ENCODE data around the gene NF2. TPM values are rescaled to one million over a fixed set of nuclear protein-coding genes. Genes with fewer than 3 reads are reported as not detected.

NF2 gene
- polyA plus RNA-seq, 2 donors: 7.5 to 8.3 TPM

GRCh38 chr22:29628996-29629902, 25.8 kb downstream of the NF2 start:
- Histone ChIP-seq H3K4me3 (ENCODE audit: low read depth in 1 of 2, low read length in 2 of 2) (no peak overlapping the region), H3K4me1 (ENCODE audit: control insufficient read depth in 2 of 2, insufficient read depth in 2 of 2, low read length in 1 of 2) (no peaks in the 10 kb centered on the region), H3K9me3 (ENCODE audit: control insufficient read depth in 2 of 2, insufficient read depth in 1 of 2, low read depth in 1 of 2, low read length in 1 of 2) (no peaks in the 10 kb centered on the region), H3K27me3 (ENCODE audit: control insufficient read depth in 1 of 2, insufficient read depth in 2 of 2, low read length in 2 of 2) (no peaks in the 10 kb centered on the region), H3K36me3 (ENCODE audit: control insufficient read depth in 2 of 2, insufficient read depth in 2 of 2, low read length in 1 of 2) (no peaks in the 10 kb centered on the region), H3K27ac (ENCODE audit: low read depth in 2 of 2, low read length in 1 of 2) (no peak overlapping the region)
- 77 to 89% methylated on average over 10 of the region's 10 CpGs for whole genome bisulfite sequencing, 2 donors

DNA sequence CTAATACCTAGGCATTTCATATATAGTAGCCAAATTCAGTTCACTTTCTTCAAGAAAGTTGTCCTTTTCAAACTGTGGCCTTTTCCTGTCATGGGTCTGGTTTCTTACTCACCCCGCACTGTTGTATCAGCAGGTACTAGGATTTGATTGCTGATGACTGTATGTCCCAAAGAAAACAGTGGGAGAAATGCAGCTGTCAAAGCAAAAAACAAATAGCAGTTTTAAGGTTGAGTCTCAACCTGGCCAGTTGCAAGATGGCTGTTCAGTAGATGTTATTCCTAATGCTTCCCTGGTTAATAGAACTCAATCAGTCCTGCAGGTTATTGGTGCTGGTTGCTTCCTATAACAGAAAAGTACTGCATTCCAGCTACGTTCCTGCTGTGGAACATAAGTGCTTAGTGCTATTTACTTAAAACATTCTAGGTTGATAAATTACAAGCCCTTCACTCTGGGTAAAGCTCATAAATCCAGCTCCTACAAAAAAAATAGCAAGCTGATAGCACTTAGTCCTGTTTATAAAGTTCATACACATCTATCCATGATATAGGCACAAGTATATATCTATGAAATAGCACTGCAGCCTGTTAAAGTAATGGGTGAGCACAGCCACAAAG, 26.6 kb downstream of the NF2 start:
- Histone ChIP-seq H3K27me3 (ENCODE audit: control insufficient read depth in 1 of 2, insufficient read depth in 2 of 2, low read length in 2 of 2) (no peaks in the 10 kb centered on the region), H3K4me1 (ENCODE audit: control insufficient read depth in 2 of 2, insufficient read depth in 2 of 2, low read length in 1 of 2) (no peaks in the 10 kb centered on the region), H3K36me3 (ENCODE audit: control insufficient read depth in 2 of 2, insufficient read depth in 2 of 2, low read length in 1 of 2) (no peaks in the 10 kb centered on the region), H3K4me3 (ENCODE audit: low read depth in 1 of 2, low read length in 2 of 2) (no peak overlapping the region), H3K9me3 (ENCODE audit: control insufficient read depth in 2 of 2, insufficient read depth in 1 of 2, low read depth in 1 of 2, low read length in 1 of 2) (no peaks in the 10 kb centered on the region), H3K27ac (ENCODE audit: low read depth in 2 of 2, low read length in 1 of 2) (no peak overlapping the region)
- WGBS, 2 donors: 78 to 91% methylated on average over 2 of the region's 2 CpGs

- H3K36me3 ChIP-seq (ENCODE audit: control insufficient read depth in 2 of 2, insufficient read depth in 2 of 2, low read length in 1 of 2): no peaks in the 10 kb centered on the region
- no peaks in the 10 kb centered on the region for H3K4me1 ChIP-seq (ENCODE audit: control insufficient read depth in 2 of 2, insufficient read depth in 2 of 2, low read length in 1 of 2)
- 92 to 93% methylated on average over 6 of the region's 6 CpGs for WGBS, 2 donors
- H3K27ac ChIP-seq (ENCODE audit: low read depth in 2 of 2, low read length in 1 of 2): no peak overlapping the region
- H3K27me3 ChIP-seq (ENCODE audit: control insufficient read depth in 1 of 2, insufficient read depth in 2 of 2, low read length in 2 of 2): no peaks in the 10 kb centered on the region
- no peaks in the 10 kb centered on the region for H3K9me3 ChIP-seq (ENCODE audit: control insufficient read depth in 2 of 2, insufficient read depth in 1 of 2, low read depth in 1 of 2, low read length in 1 of 2)
- H3K4me3 ChIP-seq (ENCODE audit: low read depth in 1 of 2, low read length in 2 of 2): no peak overlapping the region
Measured at GRCh38 chr22:29630987-29631386, 27.6 kb downstream of the NF2 start.

DNA sequence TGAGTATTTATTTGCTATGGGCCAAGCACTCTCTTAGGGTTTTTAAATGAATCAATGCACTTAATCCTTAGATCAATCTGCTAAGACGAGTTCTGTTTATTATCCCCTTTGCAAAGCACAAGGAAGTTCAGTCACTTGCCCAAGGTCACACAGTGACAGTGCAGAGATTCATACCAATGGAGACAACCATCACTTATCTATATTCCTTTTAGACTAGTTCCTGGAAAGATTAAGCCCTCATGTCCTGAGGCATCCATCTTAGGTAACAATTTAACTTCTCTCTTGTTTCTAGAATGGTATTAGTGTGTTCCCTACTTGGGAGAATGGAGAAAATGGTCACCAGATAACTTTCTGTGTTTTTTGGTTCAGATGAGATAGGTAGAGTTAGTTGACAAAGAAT, 28.3 kb downstream of the NF2 start:
- Histone ChIP-seq H3K4me3 (ENCODE audit: low read depth in 1 of 2, low read length in 2 of 2) (no peak overlapping the region), H3K4me1 (ENCODE audit: control insufficient read depth in 2 of 2, insufficient read depth in 2 of 2, low read length in 1 of 2) (no peaks in the 10 kb centered on the region), H3K27ac (ENCODE audit: low read depth in 2 of 2, low read length in 1 of 2) (no peak overlapping the region), H3K9me3 (ENCODE audit: control insufficient read depth in 2 of 2, insufficient read depth in 1 of 2, low read depth in 1 of 2, low read length in 1 of 2) (no peaks in the 10 kb centered on the region), H3K27me3 (ENCODE audit: control insufficient read depth in 1 of 2, insufficient read depth in 2 of 2, low read length in 2 of 2) (no peaks in the 10 kb centered on the region), H3K36me3 (ENCODE audit: control insufficient read depth in 2 of 2, insufficient read depth in 2 of 2, low read length in 1 of 2) (no peaks in the 10 kb centered on the region)
- 33 to 52% methylated on average over 1 of the region's 1 CpG for WGBS, 2 donors

- Histone ChIP-seq H3K4me3 (ENCODE audit: low read depth in 1 of 2, low read length in 2 of 2) (no peak overlapping the region), H3K9me3 (ENCODE audit: control insufficient read depth in 2 of 2, insufficient read depth in 1 of 2, low read depth in 1 of 2, low read length in 1 of 2) (no peaks in the 10 kb centered on the region), H3K27ac (ENCODE audit: low read depth in 2 of 2, low read length in 1 of 2) (no peak overlapping the region), H3K27me3 (ENCODE audit: control insufficient read depth in 1 of 2, insufficient read depth in 2 of 2, low read length in 2 of 2) (no peaks in the 10 kb centered on the region), H3K36me3 (ENCODE audit: control insufficient read depth in 2 of 2, insufficient read depth in 2 of 2, low read length in 1 of 2) (no peaks in the 10 kb centered on the region), H3K4me1 (ENCODE audit: control insufficient read depth in 2 of 2, insufficient read depth in 2 of 2, low read length in 1 of 2) (no peaks in the 10 kb centered on the region)
- WGBS, 2 donors: 90 to 94% methylated on average over 5 of the region's 5 CpGs
Measured at GRCh38 chr22:29632672-29633071, 29.2 kb downstream of the NF2 start.

- no peaks in the 10 kb centered on the region for H3K27me3 ChIP-seq (ENCODE audit: control insufficient read depth in 1 of 2, insufficient read depth in 2 of 2, low read length in 2 of 2)
- whole genome bisulfite sequencing, 2 donors: 71 to 73% methylated on average over 6 of the region's 6 CpGs
Measured at GRCh38 chr22:29633514-29634312, 30.3 kb downstream of the NF2 start.

DNA sequence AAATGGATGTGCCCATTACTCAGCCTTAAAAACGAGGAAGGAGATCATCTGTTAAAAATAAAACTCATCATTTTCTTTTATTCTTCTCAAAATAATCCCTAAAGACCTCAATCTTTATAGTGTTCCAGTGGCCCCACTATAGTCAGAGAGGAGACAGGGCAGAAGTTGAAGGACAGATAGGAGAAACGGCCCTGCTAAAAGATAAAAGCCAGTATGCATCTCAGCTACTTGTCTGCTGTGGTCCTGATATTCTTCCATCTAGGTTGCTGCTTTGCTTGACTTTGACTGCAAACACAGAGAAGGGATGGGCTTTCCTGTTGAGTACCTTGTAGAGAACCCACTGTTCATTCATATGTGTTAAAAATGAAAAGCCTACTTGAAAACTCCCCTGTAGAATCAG, 31.4 kb downstream of the NF2 start:
- 83 to 84% methylated on average over 2 of the region's 2 CpGs for WGBS, 2 donors
- Histone ChIP-seq H3K36me3 (ENCODE audit: control insufficient read depth in 2 of 2, insufficient read depth in 2 of 2, low read length in 1 of 2) (no peaks in the 10 kb centered on the region), H3K27me3 (ENCODE audit: control insufficient read depth in 1 of 2, insufficient read depth in 2 of 2, low read length in 2 of 2) (no peaks in the 10 kb centered on the region), H3K4me3 (ENCODE audit: low read depth in 1 of 2, low read length in 2 of 2) (no peak overlapping the region), H3K9me3 (ENCODE audit: control insufficient read depth in 2 of 2, insufficient read depth in 1 of 2, low read depth in 1 of 2, low read length in 1 of 2) (no peaks in the 10 kb centered on the region), H3K27ac (ENCODE audit: low read depth in 2 of 2, low read length in 1 of 2) (no peak overlapping the region), H3K4me1 (ENCODE audit: control insufficient read depth in 2 of 2, insufficient read depth in 2 of 2, low read length in 1 of 2) (no peaks in the 10 kb centered on the region)

More at GRCh38 chr22:29633514-29634312, 30.3 kb downstream of the NF2 start:
- Histone ChIP-seq H3K36me3 (ENCODE audit: control insufficient read depth in 2 of 2, insufficient read depth in 2 of 2, low read length in 1 of 2) (no peaks in the 10 kb centered on the region), H3K27ac (ENCODE audit: low read depth in 2 of 2, low read length in 1 of 2) (no peak overlapping the region), H3K4me1 (ENCODE audit: control insufficient read depth in 2 of 2, insufficient read depth in 2 of 2, low read length in 1 of 2) (no peaks in the 10 kb centered on the region), H3K9me3 (ENCODE audit: control insufficient read depth in 2 of 2, insufficient read depth in 1 of 2, low read depth in 1 of 2, low read length in 1 of 2) (no peaks in the 10 kb centered on the region), H3K4me3 (ENCODE audit: low read depth in 1 of 2, low read length in 2 of 2) (no peak overlapping the region)

GRCh38 chr22:29635734-29636357, 32.4 kb downstream of the NF2 start:
- Histone ChIP-seq H3K27me3 (ENCODE audit: control insufficient read depth in 1 of 2, insufficient read depth in 2 of 2, low read length in 2 of 2) (no peaks in the 10 kb centered on the region), H3K36me3 (ENCODE audit: control insufficient read depth in 2 of 2, insufficient read depth in 2 of 2, low read length in 1 of 2) (no peaks in the 10 kb centered on the region), H3K9me3 (ENCODE audit: control insufficient read depth in 2 of 2, insufficient read depth in 1 of 2, low read depth in 1 of 2, low read length in 1 of 2) (no peaks in the 10 kb centered on the region), H3K27ac (ENCODE audit: low read depth in 2 of 2, low read length in 1 of 2) (no peak overlapping the region), H3K4me3 (ENCODE audit: low read depth in 1 of 2, low read length in 2 of 2) (no peak overlapping the region), H3K4me1 (ENCODE audit: control insufficient read depth in 2 of 2, insufficient read depth in 2 of 2, low read length in 1 of 2) (no peaks in the 10 kb centered on the region)
- 40 to 45% methylated on average over 3 of the region's 3 CpGs for WGBS, 2 donors

DNA sequence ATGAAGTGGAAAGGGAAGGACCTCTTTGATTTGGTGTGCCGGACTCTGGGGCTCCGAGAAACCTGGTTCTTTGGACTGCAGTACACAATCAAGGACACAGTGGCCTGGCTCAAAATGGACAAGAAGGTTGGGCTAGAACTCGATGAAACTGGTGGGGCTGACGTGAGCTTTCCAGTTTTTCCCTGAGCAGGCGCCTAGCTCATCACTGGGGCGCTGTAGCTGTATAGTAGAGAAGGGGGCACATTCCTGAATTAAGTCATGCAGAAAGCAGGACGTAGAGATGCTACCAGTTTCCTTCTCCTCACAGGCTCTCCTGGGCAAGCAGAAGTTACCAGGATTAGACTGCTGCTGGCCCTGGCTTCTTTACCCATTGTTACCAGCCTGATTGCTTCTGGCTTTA, 33.3 kb downstream of the NF2 start:
- Histone ChIP-seq H3K4me1 (ENCODE audit: control insufficient read depth in 2 of 2, insufficient read depth in 2 of 2, low read length in 1 of 2) (no peaks in the 10 kb centered on the region), H3K4me3 (ENCODE audit: low read depth in 1 of 2, low read length in 2 of 2) (no peak overlapping the region), H3K36me3 (ENCODE audit: control insufficient read depth in 2 of 2, insufficient read depth in 2 of 2, low read length in 1 of 2) (no peaks in the 10 kb centered on the region), H3K27me3 (ENCODE audit: control insufficient read depth in 1 of 2, insufficient read depth in 2 of 2, low read length in 2 of 2) (no peaks in the 10 kb centered on the region), H3K27ac (ENCODE audit: low read depth in 2 of 2, low read length in 1 of 2) (no peak overlapping the region), H3K9me3 (ENCODE audit: control insufficient read depth in 2 of 2, insufficient read depth in 1 of 2, low read depth in 1 of 2, low read length in 1 of 2) (no peaks in the 10 kb centered on the region)
- 86 to 90% methylated on average over 7 of the region's 7 CpGs for WGBS, 2 donors
